ENCODE data around the gene EOMES.

DNA sequence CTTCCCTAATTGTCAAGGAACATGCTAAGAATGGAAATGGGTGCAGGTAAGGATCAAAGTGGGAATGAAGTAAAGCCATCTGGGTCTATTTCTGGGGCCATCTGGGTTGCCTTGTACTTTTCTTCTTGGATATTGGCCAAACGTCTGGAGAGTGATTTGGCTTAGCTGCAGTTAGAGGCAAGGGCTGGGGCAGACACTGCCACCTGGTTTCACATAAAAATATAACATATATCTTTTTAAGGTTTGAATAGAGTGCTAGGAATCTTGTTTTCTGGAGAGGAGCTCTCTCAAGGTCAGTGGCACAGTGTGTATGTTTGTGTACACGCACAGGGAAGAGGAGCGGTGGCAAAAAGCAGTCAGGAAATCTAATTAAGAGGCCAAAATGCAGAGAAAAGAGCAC is 24.7 kb upstream of the EOMES start:
- TF ChIP-seq, protein P1, sequence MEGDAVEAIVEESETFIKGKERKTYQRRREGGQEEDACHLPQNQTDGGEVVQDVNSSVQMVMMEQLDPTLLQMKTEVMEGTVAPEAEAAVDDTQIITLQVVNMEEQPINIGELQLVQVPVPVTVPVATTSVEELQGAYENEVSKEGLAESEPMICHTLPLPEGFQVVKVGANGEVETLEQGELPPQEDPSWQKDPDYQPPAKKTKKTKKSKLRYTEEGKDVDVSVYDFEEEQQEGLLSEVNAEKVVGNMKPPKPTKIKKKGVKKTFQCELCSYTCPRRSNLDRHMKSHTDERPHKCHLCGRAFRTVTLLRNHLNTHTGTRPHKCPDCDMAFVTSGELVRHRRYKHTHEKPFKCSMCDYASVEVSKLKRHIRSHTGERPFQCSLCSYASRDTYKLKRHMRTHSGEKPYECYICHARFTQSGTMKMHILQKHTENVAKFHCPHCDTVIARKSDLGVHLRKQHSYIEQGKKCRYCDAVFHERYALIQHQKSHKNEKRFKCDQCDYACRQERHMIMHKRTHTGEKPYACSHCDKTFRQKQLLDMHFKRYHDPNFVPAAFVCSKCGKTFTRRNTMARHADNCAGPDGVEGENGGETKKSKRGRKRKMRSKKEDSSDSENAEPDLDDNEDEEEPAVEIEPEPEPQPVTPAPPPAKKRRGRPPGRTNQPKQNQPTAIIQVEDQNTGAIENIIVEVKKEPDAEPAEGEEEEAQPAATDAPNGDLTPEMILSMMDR (IDR thresholded peaks at IDR 0.05): no peak
- TF ChIP-seq POLR2A (IDR thresholded peaks at IDR 0.05): no peak

Measured in breast epithelium (tissue), 3 donors.